ENCODE results near the gene FAM135A. TPM values are rescaled to one million over a fixed set of nuclear protein-coding genes. Genes with fewer than 3 reads are reported as not detected.

FAM135A gene
- total and polyA plus RNA-seq, 2 of the 13 experiments (the other 11 are each of a cell fraction or from before 2014, with no cell fraction given), result 26.9 to 31.5 TPM

- in situ Hi-C loops (cut with HindIII; ENCODE audit: extremely low pct_ligation_motif_present, low pct_unique_long_range_greater_than_20kb), result no loop called here
- Histone ChIP-seq H3K4me2 (ENCODE audit: low read depth, low read length) (no peak overlapping the region), H2AFZ (ENCODE audit: low read length) (no peak overlapping the region), H3K9me3 (ENCODE audit: low read length) (no peaks in the 10 kb centered on the region), H3K79me2 (ENCODE audit: insufficient read depth, low read length) (no peaks in the 10 kb centered on the region), H3K4me3 (replicated peaks in 1 of 3; ENCODE audit: insufficient read depth in 1 of 3, low read depth in 2 of 3, low read length in 3 of 3) (no peak overlapping the region), H3K36me3 (replicated peaks in 1 of 2; ENCODE audit: control insufficient read depth in 1 of 2, insufficient read depth in 2 of 2, low read length in 2 of 2) (peaks cover 3 to 6% of the 10 kb centered on the region in 2 experiments; a peak in 3 of 5 replicates), H3K27me3 (ENCODE audit: control insufficient read depth in 1 of 2, insufficient read depth in 2 of 2, low read length in 2 of 2) (no peaks in the 10 kb centered on the region), H3K4me1 (ENCODE audit: insufficient read depth, low read length) (peaks cover 11% of the 10 kb centered on the region; the same call in 1 of the 2 replicates), H3K9ac (ENCODE audit: insufficient read depth, low read depth, low read length) (no peak overlapping the region), H4K20me1 (ENCODE audit: insufficient read depth, low read length) (no peaks in the 10 kb centered on the region), H3K27ac (ENCODE audit: extremely low read length, insufficient read depth, low read length) (no peak overlapping the region)
- TF ChIP-seq MAFF (IDR thresholded peaks at IDR 0.05; ENCODE audit: low read depth, low read length) (0 out of 2 replicates have a peak, but pooled peaks have one; percentile 6), MAFK (conservative IDR thresholded peaks at IDR 0.05 in 1 of 2, IDR thresholded peaks at IDR 0.05 in 1 of 2; ENCODE audit: low read length in 2 of 2) (peak in 1 of 2 experiments; percentile 54; a peak in 2 of 4 replicates), ZNF766 (CRISPR knock-in tag; IDR thresholded peaks at IDR 0.05; ENCODE audit: borderline replicate concordance) (no peak), MNT (IDR thresholded peaks at IDR 0.05) (no peak), AGO2 (optimal IDR thresholded peaks at IDR 0.05; ENCODE audit: low read depth, low read length) (no peak)
- ChIA-PET POLR2A (no interaction called here), CTCF (ENCODE audit: low intra/inter-chr PET ratio, low total read pairs) (no interaction called here)
- FAIRE-seq (no peak), ATAC-seq (no peak), DNase-seq (ENCODE audit: low spot score) (no peak)
- no TSS peak for BruUV-seq (replicated peaks)
- 96% methylated on average over 5 of the region's 5 CpGs for WGBS (ENCODE audit: low lambda C conversion rate)
- intact Hi-C loops (cut with micrococcal nuclease; ENCODE audit: unreplicated experiment), result no loop called here
These were observed 113.9 kb downstream of the FAM135A start for GRCh38 chr6:70527071-70527737.

- no TSS peak for BruUV-seq (replicated peaks)
- ATAC-seq, result no peak
- in situ Hi-C loops (cut with HindIII; ENCODE audit: extremely low pct_ligation_motif_present, low pct_unique_long_range_greater_than_20kb), result no loop called here
These were observed 116.7 kb downstream of the FAM135A start for GRCh38 chr6:70530023-70530422.

More at GRCh38 chr6:70530023-70530422, 116.7 kb downstream of the FAM135A start:
- 98% methylated on average over 2 of the region's 2 CpGs for WGBS (ENCODE audit: low lambda C conversion rate)
- DNase-seq (ENCODE audit: low spot score), result no peak
- Histone ChIP-seq H3K4me1 (ENCODE audit: insufficient read depth, low read length) (no peaks in the 10 kb centered on the region), H3K9me3 (ENCODE audit: low read length) (no peaks in the 10 kb centered on the region), H3K4me2 (ENCODE audit: low read depth, low read length) (no peak overlapping the region), H3K9ac (ENCODE audit: insufficient read depth, low read depth, low read length) (no peak overlapping the region), H3K27ac (ENCODE audit: extremely low read length, insufficient read depth, low read length) (no peak overlapping the region), H3K27me3 (ENCODE audit: control insufficient read depth in 1 of 2, insufficient read depth in 2 of 2, low read length in 2 of 2) (no peaks in the 10 kb centered on the region), H3K4me3 (replicated peaks in 1 of 3; ENCODE audit: insufficient read depth in 1 of 3, low read depth in 2 of 3, low read length in 3 of 3) (no peak overlapping the region), H4K20me1 (ENCODE audit: insufficient read depth, low read length) (no peaks in the 10 kb centered on the region), H3K79me2 (ENCODE audit: insufficient read depth, low read length) (no peaks in the 10 kb centered on the region), H2AFZ (ENCODE audit: low read length) (no peak overlapping the region), H3K36me3 (replicated peaks in 1 of 2; ENCODE audit: control insufficient read depth in 1 of 2, insufficient read depth in 2 of 2, low read length in 2 of 2) (peaks cover 1 to 9% of the 10 kb centered on the region in 2 experiments; a peak in 2 of 5 replicates)
- CTCF ChIA-PET (ENCODE audit: low intra/inter-chr PET ratio, low total read pairs), result no interaction called here
- intact Hi-C loops (cut with micrococcal nuclease; ENCODE audit: unreplicated experiment), result no loop called here
- TF ChIP-seq MAFF (IDR thresholded peaks at IDR 0.05; ENCODE audit: low read depth, low read length) (peak; percentile 43; the same call in 1 of the 2 replicates), ZHX1 (CRISPR knock-in tag; IDR thresholded peaks at IDR 0.05; ENCODE audit: low read depth) (no peak), FOXA3 (CRISPR knock-in tag; IDR thresholded peaks at IDR 0.05) (no peak), MAFK (conservative IDR thresholded peaks at IDR 0.05 in 1 of 2, IDR thresholded peaks at IDR 0.05 in 1 of 2; ENCODE audit: low read length in 2 of 2) (peak in 1 of 2 experiments; percentile 70; a peak in 2 of 4 replicates), ZNF101 (CRISPR knock-in tag; IDR thresholded peaks at IDR 0.05; ENCODE audit: borderline replicate concordance, low read depth) (no peak)
- POLR2A ChIA-PET, result no interaction called here
- FAIRE-seq, result no peak
